Ectodermal cell (in vitro differentiated cells): Measurements from ENCODE around the gene MAPK10.
A peak's percentile ranks its signal among the peaks of the same experiment; 100 is the strongest.

Source experiments
- H3K27ac ChIP-seq: 2 replicates; pipeline ENCODE4 v1.7.0; 2013; ENCODE audit warnings: mild to moderate bottlenecking, low read depth, low read length; ENCODE audit not compliant: insufficient read depth, poor library complexity, severe bottlenecking
- H3K27me3 ChIP-seq: 2 replicates; pipeline ENCODE4 v1.7.0; 2013; ENCODE audit warnings: mild to moderate bottlenecking, low read length; ENCODE audit not compliant: insufficient read depth, control insufficient read depth, poor library complexity, severe bottlenecking
- H3K36me3 ChIP-seq: one replicate; pipeline ENCODE4 v1.7.0; 2013; ENCODE audit warnings: low read length; ENCODE audit not compliant: control insufficient read depth, insufficient read depth
- H3K4me1 ChIP-seq: one replicate; pipeline ENCODE4 v1.7.0; 2013; ENCODE audit warnings: low read length; ENCODE audit not compliant: control insufficient read depth, insufficient read depth
- H3K4me3 ChIP-seq: 2 replicates; pipeline ENCODE4 v1.7.0; 2013; ENCODE audit warnings: low read depth, low read length, control low read depth; ENCODE audit not compliant: insufficient read depth
- H3K9me3 ChIP-seq: 2 replicates; pipeline ENCODE4 v1.7.0; 2013; ENCODE audit warnings: mild to moderate bottlenecking, low read length, moderate library complexity; ENCODE audit not compliant: control insufficient read depth
- WGBS, 2 experiments: methylation state at CpG; one replicate each; pipeline ENCODE4 v1.1.7; 2013; ENCODE audit warnings: missing lambda C conversion rate in 2 of 2; 5-methylcytosine and 5-hydroxymethylcytosine counted together

MAPK10 gene

DNA sequence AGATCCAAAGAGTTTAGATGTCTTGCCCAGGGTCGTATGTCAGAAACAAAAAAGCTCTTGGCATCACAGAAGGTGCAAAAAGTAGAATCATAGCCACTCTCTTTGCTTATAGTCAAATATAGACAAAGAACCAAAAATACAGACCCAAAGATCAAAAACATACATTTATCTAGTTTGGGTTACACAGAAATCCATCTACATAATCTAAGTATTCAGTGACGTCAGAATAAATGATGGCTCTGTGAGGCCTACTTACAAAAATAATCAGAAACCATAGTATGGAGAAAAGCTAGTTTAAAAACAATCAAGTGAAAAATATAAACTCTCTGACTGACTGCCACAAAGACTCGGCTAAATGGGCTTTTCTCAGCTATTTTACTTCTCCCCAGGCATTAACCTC lies 126.8 kb downstream of the MAPK10 start:
- Histone ChIP-seq H3K27me3 (no peaks in the 10 kb centered on the region), H3K36me3 (no peaks in the 10 kb centered on the region), H3K4me3 (no peak overlapping the region), H3K9me3 (no peaks in the 10 kb centered on the region), H3K4me1 (no peaks in the 10 kb centered on the region), H3K27ac (peak overlapping the region; percentile 11)
- WGBS, 2 experiments, result 74% methylated on average over 2 to 3 of the region's 3 CpGs

DNA sequence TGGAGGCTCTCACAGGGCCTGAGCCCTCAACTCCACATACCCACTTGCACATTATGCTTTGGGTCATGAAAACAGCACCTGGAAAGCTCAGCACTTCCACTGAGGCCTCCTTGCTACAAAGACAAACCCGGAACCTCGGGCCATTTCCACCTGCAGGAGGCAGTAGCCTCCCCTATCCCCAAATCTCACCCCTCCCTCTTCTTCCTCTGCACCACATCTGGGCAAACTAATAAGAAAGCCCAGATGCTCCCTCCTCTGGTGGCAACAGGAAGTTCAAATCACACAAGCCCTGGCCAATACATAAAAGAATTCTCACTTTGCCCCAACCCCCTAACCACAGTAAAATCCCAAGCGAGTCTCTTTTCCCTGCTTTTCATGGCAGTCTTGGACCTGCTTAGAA lies 136.4 kb downstream of the MAPK10 start:
- H3K36me3 ChIP-seq, result peaks cover 8% of the 10 kb centered on the region
- WGBS, 2 experiments, result 70 to 79% methylated on average over 3 of the region's 3 CpGs
- peaks cover 9% of the 10 kb centered on the region for H3K4me1 ChIP-seq
- no peaks in the 10 kb centered on the region for H3K9me3 ChIP-seq
- no peak overlapping the region for H3K4me3 ChIP-seq
- H3K27ac ChIP-seq, result no peak overlapping the region
- H3K27me3 ChIP-seq, result no peaks in the 10 kb centered on the region

DNA sequence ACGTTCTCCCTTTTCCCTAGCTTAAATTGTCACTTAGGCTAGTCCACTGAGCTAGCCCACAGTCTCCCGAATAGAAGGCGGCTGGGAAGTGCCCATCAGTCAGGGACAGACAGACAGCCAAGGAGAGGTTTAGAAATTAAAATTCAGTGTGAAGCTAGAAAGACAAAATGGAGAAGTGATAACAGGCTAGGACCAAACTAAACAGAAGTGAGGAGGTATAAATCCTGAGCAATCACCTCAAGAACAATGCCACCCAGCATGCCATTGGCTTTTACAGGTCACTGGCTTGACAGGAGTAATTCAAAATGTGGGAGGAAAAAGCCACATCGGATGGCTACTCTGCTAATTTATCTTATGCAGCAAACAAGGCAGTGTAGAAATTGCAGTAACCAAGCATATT lies 138.9 kb downstream of the MAPK10 start:
- H3K36me3 ChIP-seq, result peaks cover 8% of the 10 kb centered on the region
- 65 to 70% methylated on average over 4 of the region's 4 CpGs for WGBS, 2 experiments
- peak overlapping the region; percentile 11 for H3K27ac ChIP-seq
- no peak overlapping the region for H3K4me3 ChIP-seq
- H3K4me1 ChIP-seq, result peaks cover 9% of the 10 kb centered on the region
- H3K9me3 ChIP-seq, result no peaks in the 10 kb centered on the region
- no peaks in the 10 kb centered on the region for H3K27me3 ChIP-seq

DNA sequence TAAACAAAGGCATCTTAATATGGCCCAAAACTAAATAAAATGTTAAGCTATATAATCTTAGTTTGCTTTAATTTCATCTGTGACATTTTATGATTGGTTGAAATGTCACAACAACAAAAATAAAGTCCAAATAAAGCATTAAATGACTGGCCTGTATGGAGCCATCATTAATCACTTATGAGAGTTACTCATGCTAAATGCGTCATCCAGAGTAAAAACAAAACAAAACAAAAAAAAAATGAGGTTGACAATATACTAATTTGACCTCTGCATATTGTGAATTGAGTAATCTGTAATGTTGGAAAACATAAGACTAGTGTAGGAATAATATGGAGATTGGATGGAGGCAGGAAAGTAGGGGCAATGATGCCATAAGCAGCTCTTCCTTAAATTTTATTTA lies 139.7 kb downstream of the MAPK10 start:
- no peak overlapping the region for H3K27ac ChIP-seq
- H3K4me3 ChIP-seq, result no peak overlapping the region
- 100% methylated on average over 1 of the region's 1 CpG; no CpG with 5 or more reads in 1 of the 2 experiments for WGBS, 2 experiments
- no peaks in the 10 kb centered on the region for H3K9me3 ChIP-seq
- peaks cover 9% of the 10 kb centered on the region for H3K4me1 ChIP-seq
- H3K27me3 ChIP-seq, result no peaks in the 10 kb centered on the region
- peaks cover 8% of the 10 kb centered on the region for H3K36me3 ChIP-seq

DNA sequence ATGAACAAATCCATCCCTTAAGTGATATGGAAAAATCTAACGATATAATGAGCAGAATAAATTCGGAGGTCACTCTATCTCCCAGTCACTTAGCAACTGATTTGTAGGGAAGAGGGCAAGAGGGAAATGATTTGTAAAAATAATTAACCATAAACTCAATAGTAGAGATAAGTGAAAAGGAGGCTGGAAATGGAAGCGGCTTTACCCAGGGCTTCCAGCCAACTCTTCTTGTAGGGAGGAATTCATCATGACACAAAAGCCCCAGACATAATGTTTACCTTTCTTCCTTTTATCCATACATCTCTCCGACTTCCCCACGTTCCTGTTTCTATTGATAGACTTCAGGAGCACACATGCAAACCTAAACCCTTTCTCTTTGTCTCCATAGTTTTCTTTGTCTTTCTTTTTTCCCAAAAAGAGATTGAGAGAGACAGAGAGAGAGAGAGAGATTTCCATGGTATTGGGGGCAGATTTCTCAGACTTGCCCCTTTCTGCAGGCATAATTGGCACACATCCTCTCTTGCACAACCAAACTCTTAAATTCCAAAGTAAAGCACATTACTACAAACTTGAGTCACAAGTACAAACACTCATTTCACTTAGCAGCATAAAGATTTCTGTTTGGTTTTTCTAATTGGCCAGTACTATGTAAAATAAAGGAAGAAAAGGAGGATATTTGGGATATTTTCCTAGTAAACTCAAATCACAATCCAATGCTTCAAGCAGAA lies 140.9 kb downstream of the MAPK10 start:
- Histone ChIP-seq H3K9me3 (no peaks in the 10 kb centered on the region), H3K27me3 (no peaks in the 10 kb centered on the region), H3K27ac (no peak overlapping the region), H3K4me1 (peaks cover 9% of the 10 kb centered on the region), H3K4me3 (no peak overlapping the region), H3K36me3 (peaks cover 8% of the 10 kb centered on the region)
- 45 to 66% methylated on average over 4 to 5 of the region's 5 CpGs for WGBS, 2 experiments

DNA sequence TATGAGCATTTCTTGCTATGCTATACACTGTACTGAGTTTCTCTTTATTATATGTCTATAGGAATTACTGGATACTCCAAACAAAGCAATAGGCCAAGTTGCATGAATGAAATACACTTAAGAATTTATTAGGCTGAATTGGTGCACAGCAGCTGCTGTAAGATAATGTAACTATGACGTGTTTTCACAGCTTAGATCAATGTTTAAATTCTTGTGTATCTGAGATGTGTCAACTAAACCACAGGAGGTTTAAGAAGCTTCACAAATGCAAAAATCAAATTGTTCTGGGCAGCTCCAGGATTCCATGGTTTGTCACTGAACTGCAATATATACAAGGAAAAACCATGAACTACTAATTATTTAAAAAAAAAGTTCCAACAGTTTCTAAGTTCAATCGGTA lies 156.7 kb downstream of the MAPK10 start:
- no peaks in the 10 kb centered on the region for H3K36me3 ChIP-seq
- no peaks in the 10 kb centered on the region for H3K27me3 ChIP-seq
- H3K9me3 ChIP-seq, result no peaks in the 10 kb centered on the region
- no peak overlapping the region for H3K4me3 ChIP-seq
- WGBS, 2 experiments, result 38 to 60% methylated on average over 1 of the region's 2 CpGs
- no peaks in the 10 kb centered on the region for H3K4me1 ChIP-seq
- no peak overlapping the region for H3K27ac ChIP-seq

DNA sequence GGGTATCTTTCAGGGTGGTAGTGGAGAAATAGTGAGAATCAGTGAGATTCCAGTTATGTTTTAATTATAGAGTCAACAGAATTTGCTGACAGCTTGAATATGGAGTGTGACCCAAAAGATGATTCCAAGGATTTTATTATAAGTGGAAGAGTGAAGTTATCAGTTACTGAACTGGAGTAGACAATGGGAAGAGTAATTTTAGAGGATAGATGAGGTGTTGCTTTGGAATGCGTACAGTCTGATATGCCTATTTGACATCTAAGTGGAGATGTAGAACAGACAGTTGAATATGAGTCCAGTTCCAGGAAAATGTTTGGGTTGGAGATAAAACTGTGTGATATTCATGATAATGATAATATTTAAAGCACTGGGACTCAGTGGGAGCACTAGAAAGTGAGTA lies 174.2 kb downstream of the MAPK10 start:
- no peak overlapping the region for H3K27ac ChIP-seq
- H3K4me3 ChIP-seq, result no peak overlapping the region
- no peaks in the 10 kb centered on the region for H3K4me1 ChIP-seq
- WGBS, 2 experiments, result 97 to 98% methylated on average over 1 of the region's 1 CpG
- peaks cover 9% of the 10 kb centered on the region for H3K36me3 ChIP-seq
- H3K9me3 ChIP-seq, result no peaks in the 10 kb centered on the region
- no peaks in the 10 kb centered on the region for H3K27me3 ChIP-seq

DNA sequence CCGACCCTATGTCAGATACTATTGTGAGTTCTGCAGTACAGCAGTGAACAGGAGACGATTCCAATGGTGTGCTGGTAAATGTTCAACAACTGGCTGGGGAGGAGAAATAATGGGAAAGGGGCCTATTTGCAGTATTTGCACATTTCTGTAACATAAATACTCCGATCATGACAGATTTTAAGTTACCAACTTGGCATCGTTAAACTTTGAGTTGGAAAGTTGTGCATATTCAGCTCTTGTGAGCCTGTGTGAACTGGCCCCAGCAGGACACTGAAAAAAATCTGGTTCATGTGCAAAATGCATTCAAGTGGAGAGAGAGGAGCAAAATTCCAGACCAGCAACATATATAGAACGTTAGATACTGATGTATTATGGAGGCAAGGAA lies 175.0 kb downstream of the MAPK10 start:
- H3K4me1 ChIP-seq, result no peaks in the 10 kb centered on the region
- no peak overlapping the region for H3K27ac ChIP-seq
- H3K27me3 ChIP-seq, result no peaks in the 10 kb centered on the region
- no peak overlapping the region for H3K4me3 ChIP-seq
- no peaks in the 10 kb centered on the region for H3K9me3 ChIP-seq
- 94% methylated on average over 5 of the region's 5 CpGs for WGBS, 2 experiments
- H3K36me3 ChIP-seq, result peaks cover 12% of the 10 kb centered on the region

DNA sequence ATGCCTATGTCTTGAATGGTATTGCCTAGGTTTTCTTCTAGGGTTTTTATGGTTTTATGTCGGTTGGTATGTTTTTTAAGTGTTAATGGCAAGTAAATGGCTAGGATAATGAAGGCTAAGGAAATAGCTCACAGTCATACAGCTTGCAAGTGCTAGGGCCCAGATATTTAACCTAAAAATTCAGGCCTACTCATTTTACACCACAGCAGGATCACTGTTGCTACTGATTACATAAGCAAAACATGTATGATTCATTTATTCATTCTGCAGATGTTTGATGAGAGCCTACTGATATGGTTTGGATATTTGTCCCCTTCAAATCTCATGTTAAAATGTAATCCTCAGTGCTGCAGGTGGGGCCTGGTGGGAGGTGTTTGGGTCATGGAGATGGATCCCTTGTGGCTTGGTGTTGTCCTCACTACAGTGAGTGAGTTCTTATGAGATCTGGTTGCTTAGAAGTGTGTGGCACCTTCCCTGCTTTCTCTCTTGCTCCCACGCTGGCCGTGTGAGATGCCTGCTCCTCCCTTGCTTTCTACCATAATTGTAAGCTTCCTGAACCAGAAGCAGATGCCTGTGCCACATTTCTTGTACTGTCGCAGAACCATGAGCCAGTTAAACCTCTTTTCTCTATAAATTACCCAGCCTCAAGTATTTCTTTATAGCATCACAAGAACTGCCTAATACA lies 175.5 kb downstream of the MAPK10 start:
- H3K4me3 ChIP-seq, result no peak overlapping the region
- no peaks in the 10 kb centered on the region for H3K9me3 ChIP-seq
- no peak overlapping the region for H3K27ac ChIP-seq
- no peaks in the 10 kb centered on the region for H3K27me3 ChIP-seq
- H3K36me3 ChIP-seq, result peaks cover 12% of the 10 kb centered on the region
- no peaks in the 10 kb centered on the region for H3K4me1 ChIP-seq
- 84 to 91% methylated on average over 4 of the region's 4 CpGs for WGBS, 2 experiments

DNA sequence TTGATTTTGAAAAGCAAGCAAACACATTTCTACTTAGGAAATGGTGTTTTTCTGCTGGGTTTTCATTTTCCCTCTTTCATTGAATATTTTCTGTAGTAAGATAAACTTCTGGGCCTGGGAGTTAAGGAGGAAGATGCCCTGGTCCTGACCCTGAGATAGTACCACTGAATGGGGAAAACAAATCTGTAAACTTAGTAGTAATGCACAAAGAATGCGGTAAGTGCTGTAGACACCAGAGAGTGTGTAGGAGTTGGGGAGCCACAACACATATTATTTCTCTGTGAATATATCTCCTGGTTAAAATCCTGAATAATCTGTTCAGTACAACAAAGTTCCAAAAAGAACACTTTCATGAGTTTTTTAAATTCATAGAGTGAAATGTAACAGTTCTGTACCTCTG lies 178.3 kb downstream of the MAPK10 start:
- H3K27me3 ChIP-seq, result no peaks in the 10 kb centered on the region
- no peak overlapping the region for H3K27ac ChIP-seq
- no peak overlapping the region for H3K4me3 ChIP-seq
- H3K36me3 ChIP-seq, result peaks cover 12% of the 10 kb centered on the region
- no peaks in the 10 kb centered on the region for H3K9me3 ChIP-seq
- WGBS, 2 experiments, result 86 to 90% methylated on average over 1 of the region's 1 CpG
- H3K4me1 ChIP-seq, result no peaks in the 10 kb centered on the region
